ENCODE results near the gene MINK1. TPM values are rescaled to one million over a fixed set of nuclear protein-coding genes. Genes with fewer than 3 reads are reported as not detected.

MINK1 gene
- total and polyA plus RNA-seq, 7 donors: 8.9 to 23.8 (median 19.2) TPM

GRCh38 chr17:4877089-4877488 is 43.9 kb downstream of the MINK1 start:
- WGBS, 3 donors: 73 to 83% (median 76%) methylated on average over 5 of the region's 5 CpGs
- no peak for TF ChIP-seq CTCF (IDR thresholded peaks at IDR 0.05)
- intact Hi-C loops (cut with DNase I): no loop called here
- Histone ChIP-seq H3K36me3 (ENCODE audit: insufficient read depth in 1 of 2, low read depth in 1 of 2) (peaks cover 0 to 30% of the 10 kb centered on the region in 2 donors), H3K4me3 (no peak overlapping the region), H3K27me3 (ENCODE audit: insufficient read depth in 3 of 3, low read length in 2 of 3) (no peaks in the 10 kb centered on the region), H3K4me1 (no peaks in the 10 kb centered on the region), H3K9me3 (no peaks in the 10 kb centered on the region), H3K27ac (no peak overlapping the region)
- DNase-seq (peak in 1 of 2 donors; percentile 25), ATAC-seq (no peak)

- H3K27ac ChIP-seq: no peak overlapping the region
- 66 to 84% (median 77%) methylated on average over 4 of the region's 4 CpGs for WGBS, 3 donors
- no peak overlapping the region for H3K4me3 ChIP-seq
- ATAC-seq (no peak), DNase-seq (peak in 1 of 2 donors; percentile 23)
- no peaks in the 10 kb centered on the region for H3K4me1 ChIP-seq
- H3K27me3 ChIP-seq (ENCODE audit: insufficient read depth in 3 of 3, low read length in 2 of 3): no peaks in the 10 kb centered on the region
- no peaks in the 10 kb centered on the region for H3K9me3 ChIP-seq
- H3K36me3 ChIP-seq (ENCODE audit: insufficient read depth in 1 of 2, low read depth in 1 of 2): peaks cover 0 to 38% of the 10 kb centered on the region in 2 donors
- intact Hi-C loops (cut with DNase I): no loop called here
- no peak for TF ChIP-seq CTCF (IDR thresholded peaks at IDR 0.05)
Observed at GRCh38 chr17:4879601-4880000, 46.5 kb downstream of the MINK1 start.

- Histone ChIP-seq H3K4me1 (no peaks in the 10 kb centered on the region), H3K36me3 (ENCODE audit: insufficient read depth in 1 of 2, low read depth in 1 of 2) (peaks cover 0 to 50% of the 10 kb centered on the region in 2 donors), H3K4me3 (no peak overlapping the region), H3K9me3 (no peaks in the 10 kb centered on the region), H3K27ac (no peak overlapping the region), H3K27me3 (ENCODE audit: insufficient read depth in 3 of 3, low read length in 2 of 3) (no peaks in the 10 kb centered on the region)
- no peak for ATAC-seq
- no peak for TF ChIP-seq CTCF (IDR thresholded peaks at IDR 0.05)
- DNase-seq: no peak
- intact Hi-C loops (cut with DNase I): loop anchor here (10.0 kb wide), 1 partner anchor 46 kb away; the partner anchor contains the start of gene MINK1 (in 2 of the 2)
- 82 to 83% (median 82%) methylated on average over 15 of the region's 15 CpGs for WGBS, 3 donors
Observed at GRCh38 chr17:4880857-4881256, 47.7 kb downstream of the MINK1 start.

- no peaks in the 10 kb centered on the region for H3K4me1 ChIP-seq
- TF ChIP-seq CTCF (IDR thresholded peaks at IDR 0.05): peak; percentile 67
- ATAC-seq: peak; percentile 58 to 83 (median 70)
- no peaks in the 10 kb centered on the region for H3K9me3 ChIP-seq
- peaks cover 5 to 62% of the 10 kb centered on the region in 2 donors for H3K36me3 ChIP-seq (ENCODE audit: insufficient read depth in 1 of 2, low read depth in 1 of 2)
- 45 to 49% (median 46%) methylated on average over 9 of the region's 9 CpGs for WGBS, 3 donors
- DNase-seq: peak; percentile 43 to 70
- no peaks in the 10 kb centered on the region for H3K27me3 ChIP-seq (ENCODE audit: insufficient read depth in 3 of 3, low read length in 2 of 3)
- H3K4me3 ChIP-seq: no peak overlapping the region
- no peak overlapping the region for H3K27ac ChIP-seq
- intact Hi-C loops (cut with DNase I): loop anchor here (10.0 kb wide), 1 partner anchor 47 kb away; the partner anchor contains the start of gene MINK1 (in 2 of the 2)
Observed at GRCh38 chr17:4881761-4882555, 48.8 kb downstream of the MINK1 start.

Measured in psoas muscle (tissue), 8 donors.